ENCODE results near the gene PIBF1.

Gene PIBF1

GRCh38 chr13:73056565-73056962 lies 274.6 kb downstream of the PIBF1 start:
- no peak for DNase-seq
- no peak overlapping the region for H3K27ac ChIP-seq (ENCODE audit: insufficient read depth, low read length, poor library complexity, severe bottlenecking)
- no peaks in the 10 kb centered on the region for H3K27me3 ChIP-seq (replicated peaks; ENCODE audit: control insufficient read depth, insufficient read depth, low read length, poor library complexity, severe bottlenecking)
- H3K4me3 ChIP-seq (ENCODE audit: insufficient read depth, low read depth, low read length, poor library complexity, severe bottlenecking): no peak overlapping the region
- no peaks in the 10 kb centered on the region for H3K9me3 ChIP-seq (ENCODE audit: control insufficient read depth, low read length)
- H3K4me1 ChIP-seq (ENCODE audit: control insufficient read depth, insufficient read depth, low read length, poor library complexity, severe bottlenecking): peaks cover 6% of the 10 kb centered on the region
- H3K36me3 ChIP-seq (ENCODE audit: control insufficient read depth, insufficient read depth, low read length): no peaks in the 10 kb centered on the region

GRCh38 chr13:73057284-73058063 lies 275.5 kb downstream of the PIBF1 start:
- Histone ChIP-seq H3K36me3 (ENCODE audit: control insufficient read depth, insufficient read depth, low read length) (no peaks in the 10 kb centered on the region), H3K9me3 (ENCODE audit: control insufficient read depth, low read length) (no peaks in the 10 kb centered on the region), H3K27ac (ENCODE audit: insufficient read depth, low read length, poor library complexity, severe bottlenecking) (no peak overlapping the region), H3K4me1 (ENCODE audit: control insufficient read depth, insufficient read depth, low read length, poor library complexity, severe bottlenecking) (peaks cover 6% of the 10 kb centered on the region), H3K27me3 (replicated peaks; ENCODE audit: control insufficient read depth, insufficient read depth, low read length, poor library complexity, severe bottlenecking) (no peaks in the 10 kb centered on the region), H3K4me3 (ENCODE audit: insufficient read depth, low read depth, low read length, poor library complexity, severe bottlenecking) (no peak overlapping the region)
- no peak for DNase-seq

GRCh38 chr13:73058064-73058313 lies 276.1 kb downstream of the PIBF1 start:
- Histone ChIP-seq H3K9me3 (ENCODE audit: control insufficient read depth, low read length) (no peaks in the 10 kb centered on the region), H3K27me3 (replicated peaks; ENCODE audit: control insufficient read depth, insufficient read depth, low read length, poor library complexity, severe bottlenecking) (no peaks in the 10 kb centered on the region), H3K4me3 (ENCODE audit: insufficient read depth, low read depth, low read length, poor library complexity, severe bottlenecking) (peak overlapping the region; percentile 69), H3K36me3 (ENCODE audit: control insufficient read depth, insufficient read depth, low read length) (no peaks in the 10 kb centered on the region), H3K27ac (ENCODE audit: insufficient read depth, low read length, poor library complexity, severe bottlenecking) (no peak overlapping the region), H3K4me1 (ENCODE audit: control insufficient read depth, insufficient read depth, low read length, poor library complexity, severe bottlenecking) (peaks cover 6% of the 10 kb centered on the region)
- DNase-seq: no peak

- no peaks in the 10 kb centered on the region for H3K36me3 ChIP-seq (ENCODE audit: control insufficient read depth, insufficient read depth, low read length)
- H3K4me1 ChIP-seq (ENCODE audit: control insufficient read depth, insufficient read depth, low read length, poor library complexity, severe bottlenecking): peaks cover 6% of the 10 kb centered on the region
- peak overlapping the region; percentile 69 for H3K4me3 ChIP-seq (ENCODE audit: insufficient read depth, low read depth, low read length, poor library complexity, severe bottlenecking)
- H3K27me3 ChIP-seq (replicated peaks; ENCODE audit: control insufficient read depth, insufficient read depth, low read length, poor library complexity, severe bottlenecking): no peaks in the 10 kb centered on the region
- no peaks in the 10 kb centered on the region for H3K9me3 ChIP-seq (ENCODE audit: control insufficient read depth, low read length)
- H3K27ac ChIP-seq (ENCODE audit: insufficient read depth, low read length, poor library complexity, severe bottlenecking): no peak overlapping the region
- no peak for DNase-seq
Observed at GRCh38 chr13:73058432-73058735, 276.5 kb downstream of the PIBF1 start.

- peak; percentile 84 to 91 (median 91) for DNase-seq
- Histone ChIP-seq H3K36me3 (ENCODE audit: control insufficient read depth, insufficient read depth, low read length) (no peaks in the 10 kb centered on the region), H3K27me3 (replicated peaks; ENCODE audit: control insufficient read depth, insufficient read depth, low read length, poor library complexity, severe bottlenecking) (no peaks in the 10 kb centered on the region), H3K4me1 (ENCODE audit: control insufficient read depth, insufficient read depth, low read length, poor library complexity, severe bottlenecking) (peaks cover 6% of the 10 kb centered on the region), H3K4me3 (ENCODE audit: insufficient read depth, low read depth, low read length, poor library complexity, severe bottlenecking) (peak within 1 kb of the TSS; percentile 69), H3K9me3 (ENCODE audit: control insufficient read depth, low read length) (no peaks in the 10 kb centered on the region), H3K27ac (ENCODE audit: insufficient read depth, low read length, poor library complexity, severe bottlenecking) (no peak within 1 kb of the TSS)
Observed at GRCh38 chr13:73058736-73059459, 277.0 kb downstream of the PIBF1 start, which contains the start of gene KLF5. Gene KLF5 (plus strand): TSS chr13:73059005. CDS start chr13:73059328, 323 bp downstream.

- no peaks in the 10 kb centered on the region for H3K27me3 ChIP-seq (replicated peaks; ENCODE audit: control insufficient read depth, insufficient read depth, low read length, poor library complexity, severe bottlenecking)
- no peak overlapping the region for H3K27ac ChIP-seq (ENCODE audit: insufficient read depth, low read length, poor library complexity, severe bottlenecking)
- peaks cover 6% of the 10 kb centered on the region for H3K4me1 ChIP-seq (ENCODE audit: control insufficient read depth, insufficient read depth, low read length, poor library complexity, severe bottlenecking)
- H3K9me3 ChIP-seq (ENCODE audit: control insufficient read depth, low read length): no peaks in the 10 kb centered on the region
- H3K4me3 ChIP-seq (ENCODE audit: insufficient read depth, low read depth, low read length, poor library complexity, severe bottlenecking): peak overlapping the region; percentile 69
- no peaks in the 10 kb centered on the region for H3K36me3 ChIP-seq (ENCODE audit: control insufficient read depth, insufficient read depth, low read length)
- DNase-seq: peak in 2 of 3 donors; percentile 10 to 25
Observed at GRCh38 chr13:73059460-73060250, 277.7 kb downstream of the PIBF1 start.

- Histone ChIP-seq H3K4me3 (ENCODE audit: insufficient read depth, low read depth, low read length, poor library complexity, severe bottlenecking) (peak overlapping the region; percentile 52), H3K4me1 (ENCODE audit: control insufficient read depth, insufficient read depth, low read length, poor library complexity, severe bottlenecking) (peaks cover 6% of the 10 kb centered on the region), H3K27ac (ENCODE audit: insufficient read depth, low read length, poor library complexity, severe bottlenecking) (no peak overlapping the region), H3K27me3 (replicated peaks; ENCODE audit: control insufficient read depth, insufficient read depth, low read length, poor library complexity, severe bottlenecking) (no peaks in the 10 kb centered on the region), H3K36me3 (ENCODE audit: control insufficient read depth, insufficient read depth, low read length) (no peaks in the 10 kb centered on the region), H3K9me3 (ENCODE audit: control insufficient read depth, low read length) (no peaks in the 10 kb centered on the region)
- DNase-seq: no peak
Observed at GRCh38 chr13:73060251-73061160, 278.6 kb downstream of the PIBF1 start.

GRCh38 chr13:73061473-73061872 lies 279.5 kb downstream of the PIBF1 start:
- DNase-seq: no peak
- no peak overlapping the region for H3K4me3 ChIP-seq (ENCODE audit: insufficient read depth, low read depth, low read length, poor library complexity, severe bottlenecking)
- no peaks in the 10 kb centered on the region for H3K27me3 ChIP-seq (replicated peaks; ENCODE audit: control insufficient read depth, insufficient read depth, low read length, poor library complexity, severe bottlenecking)
- no peaks in the 10 kb centered on the region for H3K9me3 ChIP-seq (ENCODE audit: control insufficient read depth, low read length)
- H3K36me3 ChIP-seq (ENCODE audit: control insufficient read depth, insufficient read depth, low read length): no peaks in the 10 kb centered on the region
- H3K27ac ChIP-seq (ENCODE audit: insufficient read depth, low read length, poor library complexity, severe bottlenecking): no peak overlapping the region
- peaks cover 6% of the 10 kb centered on the region for H3K4me1 ChIP-seq (ENCODE audit: control insufficient read depth, insufficient read depth, low read length, poor library complexity, severe bottlenecking)

GRCh38 chr13:73061876-73062275 lies 279.9 kb downstream of the PIBF1 start:
- H3K27ac ChIP-seq (ENCODE audit: insufficient read depth, low read length, poor library complexity, severe bottlenecking): no peak overlapping the region
- no peaks in the 10 kb centered on the region for H3K27me3 ChIP-seq (replicated peaks; ENCODE audit: control insufficient read depth, insufficient read depth, low read length, poor library complexity, severe bottlenecking)
- H3K9me3 ChIP-seq (ENCODE audit: control insufficient read depth, low read length): no peaks in the 10 kb centered on the region
- no peak overlapping the region for H3K4me3 ChIP-seq (ENCODE audit: insufficient read depth, low read depth, low read length, poor library complexity, severe bottlenecking)
- DNase-seq: no peak
- peaks cover 6% of the 10 kb centered on the region for H3K4me1 ChIP-seq (ENCODE audit: control insufficient read depth, insufficient read depth, low read length, poor library complexity, severe bottlenecking)
- H3K36me3 ChIP-seq (ENCODE audit: control insufficient read depth, insufficient read depth, low read length): no peaks in the 10 kb centered on the region
